GM12874 (cell line): ENCODE measurements around the gene PRRG3.

Experiments used
- CTCF ChIP-seq: IDR thresholded peaks from 2 replicates; pipeline ENCODE4 v1.5.1; 2011; ENCODE audit warnings: low read depth, mild to moderate bottlenecking, control low read depth, low read length, moderate library complexity; ENCODE audit not compliant: insufficient read depth

PRRG3 gene

GRCh38 chrX:151745651-151746050 lies 50.4 kb downstream of the PRRG3 start:
- TF ChIP-seq CTCF = no peak

GRCh38 chrX:151746502-151746901 lies 51.2 kb downstream of the PRRG3 start:
- no peak for TF ChIP-seq CTCF

- TF ChIP-seq CTCF = no peak
Observed at GRCh38 chrX:151750511-151750910, 55.3 kb downstream of the PRRG3 start.

GRCh38 chrX:151752847-151753246 lies 57.6 kb downstream of the PRRG3 start:
- no peak for TF ChIP-seq CTCF

- TF ChIP-seq CTCF = peak; percentile 77
Observed at GRCh38 chrX:151753313-151754046, 58.2 kb downstream of the PRRG3 start.

- TF ChIP-seq CTCF = no peak
Observed at GRCh38 chrX:151754047-151754429, 58.8 kb downstream of the PRRG3 start.

- no peak for TF ChIP-seq CTCF
Observed at GRCh38 chrX:151754641-151755215, 59.5 kb downstream of the PRRG3 start.
